ENCODE results near the gene NCS1.

Gene NCS1

GRCh38 chr9:130174920-130175321 is 2.7 kb downstream of the NCS1 start:
- Histone ChIP-seq H3K9ac (ENCODE audit: insufficient read length) (no peak overlapping the region), H3K4me3 (no peak overlapping the region), H3K9me3 (ENCODE audit: low read depth, low read length) (no peaks in the 10 kb centered on the region), H3K27ac (no peak overlapping the region), H3K36me3 (ENCODE audit: insufficient read depth, low read length) (peaks cover 15% of the 10 kb centered on the region; the same call in 1 of the 2 replicates)
- TF ChIP-seq EZH2 (IDR thresholded peaks at IDR 0.05): no peak
- no peak for TF ChIP-seq FOXP2 (optimal IDR thresholded peaks at IDR 0.05; ENCODE audit: control extremely low read depth, extremely low read length, insufficient read depth)
- TF ChIP-seq POLR2AphosphoS5 (IDR thresholded peaks at IDR 0.05; ENCODE audit: borderline replicate concordance, low read depth, low read length): no peak
- DNase-seq (ENCODE audit: low read depth, low spot score): no peak

- Histone ChIP-seq H3K36me3 (ENCODE audit: insufficient read depth, low read length) (peaks cover 15% of the 10 kb centered on the region; the same call in 1 of the 2 replicates), H3K27ac (no peak overlapping the region), H3K9me3 (ENCODE audit: low read depth, low read length) (no peaks in the 10 kb centered on the region), H3K9ac (ENCODE audit: insufficient read length) (no peak overlapping the region), H3K4me3 (no peak overlapping the region)
- TF ChIP-seq EZH2 (IDR thresholded peaks at IDR 0.05): no peak
- TF ChIP-seq POLR2AphosphoS5 (IDR thresholded peaks at IDR 0.05; ENCODE audit: borderline replicate concordance, low read depth, low read length): no peak
- TF ChIP-seq FOXP2 (optimal IDR thresholded peaks at IDR 0.05; ENCODE audit: control extremely low read depth, extremely low read length, insufficient read depth): no peak
- no peak for DNase-seq (ENCODE audit: low read depth, low spot score)
Measured at GRCh38 chr9:130175355-130175754, 3.2 kb downstream of the NCS1 start.

GRCh38 chr9:130176760-130177159 is 4.6 kb downstream of the NCS1 start:
- no peak for TF ChIP-seq POLR2AphosphoS5 (IDR thresholded peaks at IDR 0.05; ENCODE audit: borderline replicate concordance, low read depth, low read length)
- no peak for TF ChIP-seq FOXP2 (optimal IDR thresholded peaks at IDR 0.05; ENCODE audit: control extremely low read depth, extremely low read length, insufficient read depth)
- no peak for TF ChIP-seq EZH2 (IDR thresholded peaks at IDR 0.05)
- peaks cover 15% of the 10 kb centered on the region; the same call in 1 of the 2 replicates for H3K36me3 ChIP-seq (ENCODE audit: insufficient read depth, low read length)
- H3K9ac ChIP-seq (ENCODE audit: insufficient read length): no peak overlapping the region
- H3K9me3 ChIP-seq (ENCODE audit: low read depth, low read length): no peaks in the 10 kb centered on the region
- no peak overlapping the region for H3K4me3 ChIP-seq
- H3K27ac ChIP-seq: no peak overlapping the region
- no peak for DNase-seq (ENCODE audit: low read depth, low spot score)

GRCh38 chr9:130177898-130178805 is 5.9 kb downstream of the NCS1 start:
- DNase-seq (ENCODE audit: low read depth, low spot score): no peak
- Histone ChIP-seq H3K27ac (no peak overlapping the region), H3K4me3 (no peak overlapping the region), H3K9me3 (ENCODE audit: low read depth, low read length) (no peaks in the 10 kb centered on the region), H3K36me3 (ENCODE audit: insufficient read depth, low read length) (peaks cover 15% of the 10 kb centered on the region; the same call in 1 of the 2 replicates), H3K9ac (ENCODE audit: insufficient read length) (no peak overlapping the region)
- TF ChIP-seq POLR2AphosphoS5 (IDR thresholded peaks at IDR 0.05; ENCODE audit: borderline replicate concordance, low read depth, low read length) (no peak), EZH2 (IDR thresholded peaks at IDR 0.05) (no peak), FOXP2 (optimal IDR thresholded peaks at IDR 0.05; ENCODE audit: control extremely low read depth, extremely low read length, insufficient read depth) (no peak)

- TF ChIP-seq EZH2 (IDR thresholded peaks at IDR 0.05): no peak
- Histone ChIP-seq H3K27ac (peak overlapping the region; percentile 51), H3K9me3 (ENCODE audit: low read depth, low read length) (no peaks in the 10 kb centered on the region), H3K9ac (ENCODE audit: insufficient read length) (no peak overlapping the region), H3K36me3 (ENCODE audit: insufficient read depth, low read length) (peaks cover 15% of the 10 kb centered on the region; the same call in 1 of the 2 replicates), H3K4me3 (no peak overlapping the region)
- DNase-seq (ENCODE audit: low read depth, low spot score): no peak
Measured at GRCh38 chr9:130179331-130179907, 7.2 kb downstream of the NCS1 start.

- H3K4me3 ChIP-seq: no peak overlapping the region
- TF ChIP-seq POLR2AphosphoS5 (IDR thresholded peaks at IDR 0.05; ENCODE audit: borderline replicate concordance, low read depth, low read length): no peak
- TF ChIP-seq FOXP2 (optimal IDR thresholded peaks at IDR 0.05; ENCODE audit: control extremely low read depth, extremely low read length, insufficient read depth): no peak
- no peak for TF ChIP-seq EZH2 (IDR thresholded peaks at IDR 0.05)
- no peaks in the 10 kb centered on the region for H3K9me3 ChIP-seq (ENCODE audit: low read depth, low read length)
- no peak for DNase-seq (ENCODE audit: low read depth, low spot score)
- peaks cover 13% of the 10 kb centered on the region; the same call in 1 of the 2 replicates for H3K36me3 ChIP-seq (ENCODE audit: insufficient read depth, low read length)
- no peak overlapping the region for H3K9ac ChIP-seq (ENCODE audit: insufficient read length)
- H3K27ac ChIP-seq: no peak overlapping the region
Measured at GRCh38 chr9:130180516-130180915, 8.3 kb downstream of the NCS1 start.

GRCh38 chr9:130181678-130182380 is 9.6 kb downstream of the NCS1 start:
- TF ChIP-seq POLR2AphosphoS5 (IDR thresholded peaks at IDR 0.05; ENCODE audit: borderline replicate concordance, low read depth, low read length) (no peak), EZH2 (IDR thresholded peaks at IDR 0.05) (no peak), FOXP2 (optimal IDR thresholded peaks at IDR 0.05; ENCODE audit: control extremely low read depth, extremely low read length, insufficient read depth) (no peak)
- H3K36me3 ChIP-seq (ENCODE audit: insufficient read depth, low read length): peaks cover 5% of the 10 kb centered on the region; the same call in 1 of the 2 replicates
- no peaks in the 10 kb centered on the region for H3K9me3 ChIP-seq (ENCODE audit: low read depth, low read length)
- H3K4me3 ChIP-seq: no peak overlapping the region
- H3K9ac ChIP-seq (ENCODE audit: insufficient read length): no peak overlapping the region
- DNase-seq (ENCODE audit: low read depth, low spot score): no peak
- H3K27ac ChIP-seq: no peak overlapping the region

GRCh38 chr9:130182381-130182909 is 10.2 kb downstream of the NCS1 start:
- Histone ChIP-seq H3K27ac (peak overlapping the region; percentile 82; the same call in 1 of the 2 replicates), H3K9me3 (ENCODE audit: low read depth, low read length) (no peaks in the 10 kb centered on the region), H3K36me3 (ENCODE audit: insufficient read depth, low read length) (no peaks in the 10 kb centered on the region; the same call in 1 of the 2 replicates), H3K4me3 (no peak overlapping the region), H3K9ac (ENCODE audit: insufficient read length) (no peak overlapping the region)
- DNase-seq (ENCODE audit: low read depth, low spot score): no peak
- TF ChIP-seq POLR2AphosphoS5 (IDR thresholded peaks at IDR 0.05; ENCODE audit: borderline replicate concordance, low read depth, low read length): no peak
- no peak for TF ChIP-seq FOXP2 (optimal IDR thresholded peaks at IDR 0.05; ENCODE audit: control extremely low read depth, extremely low read length, insufficient read depth)
- no peak for TF ChIP-seq EZH2 (IDR thresholded peaks at IDR 0.05)
